H1 (cell line): ENCODE results near the gene COIL. TPM values are rescaled to one million over a fixed set of nuclear protein-coding genes. Genes with fewer than 3 reads are reported as not detected.

Experiments
- CBX5 ChIP-seq: fragments of 300-800, 300-1000 bp; sonication (generic); IDR thresholded peaks from 2 replicates; pipeline ENCODE4 v1.7.1; 2016; ENCODE audit warnings: antibody characterized with exemption, low read length, low read depth
- GABPA ChIP-seq: IDR thresholded peaks from 2 replicates; pipeline ENCODE4 v1.6.1; 2011; ENCODE audit warnings: mild to moderate bottlenecking, low read length, moderate library complexity, borderline replicate concordance; ENCODE audit not compliant: insufficient read depth
- POU5F1 ChIP-seq: IDR thresholded peaks from 2 replicates; pipeline ENCODE4 v1.6.1; 2011; ENCODE audit warnings: low read depth, mild to moderate bottlenecking, low read length, moderate library complexity
- SRF ChIP-seq: IDR thresholded peaks from 2 replicates; pipeline ENCODE4 v1.6.1; 2011; ENCODE audit warnings: mild to moderate bottlenecking, low read depth, low read length, moderate library complexity
- YY1 ChIP-seq: IDR thresholded peaks from 2 replicates; pipeline ENCODE4 v1.6.1; 2011; ENCODE audit warnings: low read depth, mild to moderate bottlenecking, low read length
- polyA plus RNA-seq, 7 experiments: library from polyadenylated mRNA; depleted of rRNA in 3 of 7; stranded (reverse) in 5 of 7; unstranded in 2 of 7; fragments of >200 nt in 5 of 7; fragments of 200-250 nt in 2 of 7; gene quantifications; 1 replicate in 5 of 7; 2 replicates in 1 of 7; 4 replicates in 1 of 7; pipeline versions ENCODE4 v1.2.1 to v1.2.3, GENCODE V29; 2011 to 2013; ENCODE audit warnings: missing spikeins in 2 of 7, mixed read lengths in 2 of 7
- total RNA-seq: library from RNA; stranded (reverse); fragmentation: NEBNext Ultra II Directional; extraction: Animal tissue kit (Norgen Biotek cat#: 25700); gene quantifications from 2 replicates; pipeline ENCODE4 v1.2.1, GENCODE V29; 2021

The COIL gene
- total and polyA plus RNA-seq, 2 of the 8 experiments (the other 6 are each of a cell fraction or from before 2014, with no cell fraction given), result 5.2 to 23.6 TPM

- TF ChIP-seq GABPA, result no peak
- TF ChIP-seq SRF, result no peak
- no peak for TF ChIP-seq POU5F1
- no peak for TF ChIP-seq YY1
- no peak for TF ChIP-seq CBX5
- TF ChIP-seq, all 59 proteins: peak for 0
Measured at GRCh38 chr17:56943505-56944125, 17.2 kb downstream of the COIL start (continued).
